Tibial artery (tissue), 4 donors: ENCODE results near the gene PLPP7.
"Not testable (repeated sequence)": the region's sequence is repeated elsewhere in the genome, so short reads cannot be mapped to it uniquely, and the experiment has no call there.

Source experiments
- DNase-seq, 2 donors: peaks; one replicate each; pipeline ENCODE4 v3.0.0-alpha.2; 2019
- H3K27ac ChIP-seq, 2 donors: fragments of 200-600 bp; sonication (generic) in 1 of 2; 1 replicate in 1 of 2; 2 replicates in 1 of 2; pipeline ENCODE4 v1.5.1; 2018 to 2019; ENCODE audit warnings: mild to moderate bottlenecking in 1 of 2
- H3K27me3 ChIP-seq, 2 donors: fragments of 200-600 bp; sonication (generic) in 1 of 2; one replicate each; pipeline versions ENCODE4 v1.5.1 to v1.6.0; 2016 to 2019
- H3K36me3 ChIP-seq, 3 donors: fragments of 200-600 bp; sonication (generic) in 2 of 3; one replicate each; pipeline ENCODE4 v1.5.1; 2016 to 2019; ENCODE audit warnings: mild to moderate bottlenecking in 2 of 3
- H3K4me1 ChIP-seq, 4 donors: fragments of 200-600 bp; sonication (generic) in 2 of 4; 1 replicate in 3 of 4; 2 replicates in 1 of 4; pipeline ENCODE4 v1.5.1; 2016 to 2019
- H3K4me3 ChIP-seq, 2 donors: fragments of 200-600 bp; sonication (generic) in 1 of 2; 1 replicate in 1 of 2; 2 replicates in 1 of 2; pipeline ENCODE4 v1.5.1; 2018 to 2019; ENCODE audit warnings: mild to moderate bottlenecking in 2 of 2
- H3K9me3 ChIP-seq, 3 donors: fragments of 200-600 bp; sonication (generic) in 1 of 3; one replicate each; pipeline ENCODE4 v1.5.1; 2016 to 2019
- intact Hi-C: fragments of 100-400 bp; cut with DNase I; formaldehyde crosslinking; loops from one replicate; pipeline ENCODE4 v1.15.0; 2023; ENCODE audit warnings: low total_unique reads
- TF ChIP-seq, protein P1 (sequence below), 2 experiments: fragments of 200-600 bp in 1 of 2; fragments of 450-650 bp in 1 of 2; IDR thresholded peaks; one replicate each; pipeline ENCODE4 v1.5.1; 2017 to 2019; ENCODE audit warnings: antibody characterized with exemption in 2 of 2, mild to moderate bottlenecking in 1 of 2, moderate library complexity in 1 of 2

The PLPP7 gene

DNA sequence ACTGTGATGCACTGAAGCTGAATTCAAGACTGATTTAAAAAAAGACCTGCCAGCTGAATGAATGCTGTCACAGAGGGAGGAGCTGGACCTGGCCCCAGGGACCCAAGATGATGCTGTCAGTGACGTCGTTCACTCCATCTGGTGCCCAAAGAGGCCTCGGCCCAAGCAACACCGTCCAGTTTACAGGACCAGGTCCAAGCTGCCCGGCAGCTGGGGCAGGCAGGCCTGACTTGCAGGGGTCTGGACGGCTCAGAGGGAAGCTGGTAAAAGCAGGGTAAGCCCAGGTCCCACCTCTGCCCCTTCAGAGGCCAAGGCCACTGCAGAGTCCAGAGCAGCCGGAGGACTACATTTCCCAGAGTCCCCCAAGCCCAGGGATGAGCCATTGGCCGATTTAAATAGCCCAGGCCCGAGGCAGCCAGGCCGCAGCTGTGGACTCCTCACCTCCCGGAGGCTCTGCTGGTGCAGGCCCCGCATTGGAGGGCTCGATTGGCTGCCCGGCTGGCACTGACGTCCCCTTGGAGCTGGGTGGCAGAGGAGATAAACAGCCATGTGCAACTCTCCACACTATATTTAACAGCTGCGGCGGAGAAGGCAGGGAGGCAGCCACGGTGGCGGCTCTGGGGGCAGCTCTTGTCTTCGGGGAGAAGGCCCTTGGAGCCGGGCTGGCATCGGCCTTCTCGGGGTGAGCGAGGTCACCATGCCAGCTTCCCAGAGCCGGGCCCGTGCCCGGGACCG, at the start of gene PLPP7:
Gene PLPP7, plus strand, starts transcription at position 423 of the 735 bp plus-strand sequence. Its CDS starts 275 bp downstream, at position 698.
- intact Hi-C loops: no loop called here
- H3K9me3 ChIP-seq: no peaks in the 10 kb centered on the region
- peak within 1 kb of the TSS; percentile 54 to 60 for H3K4me3 ChIP-seq
- H3K27me3 ChIP-seq: no peaks in the 10 kb centered on the region
- peak; percentile 77 to 89 for DNase-seq
- H3K36me3 ChIP-seq: peaks cover 0 to 9% (median 6%) of the 10 kb centered on the region in 3 donors
- TF ChIP-seq, protein P1, sequence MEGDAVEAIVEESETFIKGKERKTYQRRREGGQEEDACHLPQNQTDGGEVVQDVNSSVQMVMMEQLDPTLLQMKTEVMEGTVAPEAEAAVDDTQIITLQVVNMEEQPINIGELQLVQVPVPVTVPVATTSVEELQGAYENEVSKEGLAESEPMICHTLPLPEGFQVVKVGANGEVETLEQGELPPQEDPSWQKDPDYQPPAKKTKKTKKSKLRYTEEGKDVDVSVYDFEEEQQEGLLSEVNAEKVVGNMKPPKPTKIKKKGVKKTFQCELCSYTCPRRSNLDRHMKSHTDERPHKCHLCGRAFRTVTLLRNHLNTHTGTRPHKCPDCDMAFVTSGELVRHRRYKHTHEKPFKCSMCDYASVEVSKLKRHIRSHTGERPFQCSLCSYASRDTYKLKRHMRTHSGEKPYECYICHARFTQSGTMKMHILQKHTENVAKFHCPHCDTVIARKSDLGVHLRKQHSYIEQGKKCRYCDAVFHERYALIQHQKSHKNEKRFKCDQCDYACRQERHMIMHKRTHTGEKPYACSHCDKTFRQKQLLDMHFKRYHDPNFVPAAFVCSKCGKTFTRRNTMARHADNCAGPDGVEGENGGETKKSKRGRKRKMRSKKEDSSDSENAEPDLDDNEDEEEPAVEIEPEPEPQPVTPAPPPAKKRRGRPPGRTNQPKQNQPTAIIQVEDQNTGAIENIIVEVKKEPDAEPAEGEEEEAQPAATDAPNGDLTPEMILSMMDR (IDR thresholded peaks at IDR 0.05): no peak
- peak within 1 kb of the TSS; percentile 61 to 85 for H3K27ac ChIP-seq
- H3K4me1 ChIP-seq: peaks cover 0 to 30% (median 15%) of the 10 kb centered on the region in 4 donors

DNA sequence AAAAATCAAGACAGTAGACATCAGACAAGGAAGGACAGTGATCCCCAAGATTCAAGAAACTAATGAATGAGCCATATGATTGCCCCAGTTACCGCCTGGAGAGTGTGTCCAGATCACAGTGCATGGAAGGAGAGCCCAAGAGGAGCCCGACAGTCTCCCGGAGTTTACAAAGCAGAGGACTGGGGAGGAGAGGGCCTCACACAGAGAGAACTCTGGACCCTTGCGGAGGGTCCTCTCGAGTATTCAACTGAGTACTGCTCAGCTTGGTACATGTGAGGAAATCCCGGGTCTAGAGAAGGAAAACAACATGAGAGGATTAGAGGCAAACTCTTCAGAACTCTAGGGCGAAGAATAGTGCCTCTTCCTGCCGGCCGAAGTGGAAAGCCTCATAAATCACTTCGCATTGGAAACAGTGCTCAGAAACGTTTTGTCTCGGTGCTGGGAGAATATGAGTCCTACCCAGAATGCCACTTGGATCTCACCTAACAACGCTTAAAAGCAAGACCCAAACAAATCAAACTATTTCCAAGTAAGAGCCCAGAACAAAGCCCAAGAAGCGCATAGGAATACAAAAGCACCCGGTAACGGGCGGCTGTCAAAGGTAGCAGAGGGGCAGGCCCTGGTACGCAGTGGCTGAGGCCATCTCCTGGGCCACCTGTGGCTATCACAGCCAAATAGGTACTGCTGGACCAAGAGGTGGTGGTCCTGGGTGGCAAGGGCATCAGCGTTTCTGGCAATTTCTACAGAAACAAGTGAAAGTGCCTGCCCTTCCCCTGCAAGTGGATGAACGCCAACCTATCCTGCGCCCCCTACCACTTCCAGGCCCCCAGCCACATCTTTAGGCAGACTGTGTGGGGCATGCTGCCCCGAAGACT, 49.2 kb upstream of the PLPP7 start:
- no peak overlapping the region for H3K27ac ChIP-seq
- no peak overlapping the region for H3K4me3 ChIP-seq
- H3K36me3 ChIP-seq: peaks cover 0 to 11% (median 1%) of the 10 kb centered on the region in 3 donors
- DNase-seq: no peak
- H3K27me3 ChIP-seq: peaks cover 0 to 17% of the 10 kb centered on the region in 2 donors
- no peaks in the 10 kb centered on the region for H3K9me3 ChIP-seq
- TF ChIP-seq, protein P1 (IDR thresholded peaks at IDR 0.05): no peak
- intact Hi-C loops: no loop called here
- peaks cover 0 to 15% (median 11%) of the 10 kb centered on the region in 4 donors for H3K4me1 ChIP-seq

DNA sequence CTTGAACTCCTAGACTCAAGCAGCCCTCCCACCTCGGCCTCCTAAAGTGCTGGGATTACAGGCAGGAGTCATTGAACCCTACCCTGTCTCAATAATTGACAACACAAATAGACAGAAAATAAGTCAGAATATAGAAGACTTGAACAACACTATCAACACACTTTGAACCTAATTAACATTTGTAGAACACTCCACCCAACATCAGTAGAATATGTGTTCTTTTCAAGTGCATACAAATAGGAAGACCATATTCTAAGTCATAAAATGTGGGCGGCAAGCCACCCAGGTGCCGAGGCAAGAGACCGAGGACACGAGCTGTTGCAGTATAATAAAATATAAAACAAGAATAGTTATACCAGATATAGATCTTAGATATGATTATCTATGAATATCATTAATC, 45.2 kb upstream of the PLPP7 start:
- H3K36me3 ChIP-seq, H3K9me3 ChIP-seq, H3K4me3 ChIP-seq, intact Hi-C loops, H3K27ac ChIP-seq, H3K4me1 ChIP-seq, DNase-seq: not testable (repeated sequence)
- H3K27me3 ChIP-seq: peaks cover 0 to 10% of the 10 kb centered on the region in 2 donors

DNA sequence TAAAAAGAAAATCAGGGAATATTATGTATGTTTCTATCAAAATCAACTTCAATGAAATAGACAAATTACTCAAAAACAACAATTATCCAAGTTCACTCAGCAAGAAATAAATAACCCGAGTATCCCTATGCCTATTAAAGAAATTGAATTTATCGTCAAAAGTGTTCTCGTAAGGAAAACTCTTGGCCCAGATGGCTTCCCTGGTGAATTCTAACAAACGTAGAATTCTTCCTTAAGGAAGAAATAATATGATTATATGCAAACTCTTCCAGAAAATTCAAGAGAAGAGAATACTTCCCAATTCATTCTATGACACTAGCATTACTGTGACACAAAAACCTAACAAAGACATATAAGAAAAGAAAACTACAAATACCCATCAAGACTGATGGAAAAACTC, 42.9 kb upstream of the PLPP7 start:
- Histone ChIP-seq H3K27ac (no peak overlapping the region), H3K4me3 (no peak overlapping the region), H3K36me3 (no peaks in the 10 kb centered on the region), H3K4me1 (no peaks in the 10 kb centered on the region), H3K9me3 (no peaks in the 10 kb centered on the region), H3K27me3 (no peaks in the 10 kb centered on the region)
- intact Hi-C loops: no loop called here
- TF ChIP-seq, protein P1 (IDR thresholded peaks at IDR 0.05): no peak
- no peak for DNase-seq

DNA sequence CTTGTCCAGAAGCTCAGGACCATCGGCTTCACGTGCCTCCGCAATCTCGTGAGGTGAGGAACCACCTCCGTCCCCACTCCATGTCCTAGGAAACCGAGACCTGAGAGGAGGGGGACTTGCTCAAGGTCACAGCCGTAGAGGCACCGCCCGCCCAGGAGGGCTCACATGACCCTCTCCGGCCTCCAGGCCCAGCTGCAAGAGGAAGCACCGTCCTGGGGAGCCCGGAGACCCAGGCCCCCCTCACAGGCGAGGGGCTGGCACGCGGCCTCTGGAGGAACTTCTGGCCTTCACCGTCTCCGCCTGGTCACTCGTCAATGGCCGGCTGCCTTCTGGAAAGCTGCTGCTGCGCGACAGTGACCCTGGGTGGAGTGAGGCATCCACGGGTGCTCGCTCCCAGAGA, 37.4 kb upstream of the PLPP7 start:
- Histone ChIP-seq H3K27me3 (no peaks in the 10 kb centered on the region), H3K36me3 (no peaks in the 10 kb centered on the region), H3K4me3 (peak overlapping the region; percentile 26), H3K27ac (no peak overlapping the region), H3K4me1 (peaks cover 0 to 6% (median 2%) of the 10 kb centered on the region in 4 donors), H3K9me3 (no peaks in the 10 kb centered on the region)
- TF ChIP-seq, protein P1 (IDR thresholded peaks at IDR 0.05): no peak
- DNase-seq: peak in 1 of 2 donors; percentile 30
- intact Hi-C loops: no loop called here
